Endothelial cell of umbilical vein (primary cell): ENCODE results near the gene SOX5. TPM values are rescaled to one million over a fixed set of nuclear protein-coding genes. Genes with fewer than 3 reads are reported as not detected.

ENCODE experiments used
- BruUV-seq: library from RNA; stranded (reverse); fragments of 400-500 nt; replicated peaks from 2 replicates; lab custom pipeline; 2021; lab: Mats Ljungman, UMichigan
- CTCF ChIA-PET: fragments of 300-600, 350-600 bp; sonication (Branson Sonifier 250); formaldehyde crosslinking; loops from one replicate; lab custom pipeline; 2021; ENCODE audit warnings: antibody characterized with exemption, inconsistent platforms; lab: Charles Lee
- POLR2A ChIA-PET: fragments of 300-600, 350-600 bp; sonication (Branson Sonifier 250); formaldehyde crosslinking; loops from one replicate; lab custom pipeline; 2021; ENCODE audit warnings: antibody characterized with exemption, inconsistent platforms; lab: Charles Lee
- DNase-seq: peaks from one replicate; pipeline ENCODE4 v3.0.0-alpha.2; 2011; ENCODE audit warnings: low read depth, low spot score
- FAIRE-seq: peaks from 2 replicates; lab custom pipeline; 2011; peaks lifted over from hg19 to GRCh38; lab: Jason Lieb, UNC
- H2AFZ ChIP-seq: 2 replicates; pipeline ENCODE4 v1.6.0; 2012; ENCODE audit warnings: low read depth, low read length, control low read depth, inconsistent platforms
- H3K27ac ChIP-seq: 2 replicates; pipeline ENCODE4 v1.5.1; 2011; ENCODE audit warnings: low read depth, mild to moderate bottlenecking, control low read depth, low read length, moderate library complexity; ENCODE audit not compliant: insufficient read depth
- H3K27me3 ChIP-seq, 2 experiments: 2 replicates each; pipeline versions ENCODE4 v1.6.0 to v1.6.1; 2011; ENCODE audit warnings: low read length in 2 of 2, mixed read lengths in 1 of 2; ENCODE audit not compliant: control insufficient read depth in 2 of 2, insufficient read depth in 2 of 2
- H3K36me3 ChIP-seq, 2 experiments: 2 replicates in 1 of 2; 3 replicates in 1 of 2; pipeline ENCODE4 v1.5.1; 2011; ENCODE audit warnings: low read length in 2 of 2, mild to moderate bottlenecking in 1 of 2, moderate library complexity in 1 of 2; ENCODE audit not compliant: control insufficient read depth in 2 of 2, insufficient read depth in 2 of 2; ENCODE audit errors: extremely low read depth in 1 of 2
- H3K4me1 ChIP-seq: 3 replicates; pipeline ENCODE4 v1.5.1; 2011; ENCODE audit warnings: mild to moderate bottlenecking, low read length; ENCODE audit not compliant: control insufficient read depth, insufficient read depth; ENCODE audit errors: extremely low read depth
- H3K4me2 ChIP-seq: 2 replicates; pipeline ENCODE4 v1.6.1; 2011; ENCODE audit warnings: low read length, control low read depth, mixed read lengths; ENCODE audit not compliant: insufficient read depth
- H3K4me3 ChIP-seq, 3 experiments: fragments of 200-600 bp in 1 of 3; sonication (generic), shearing (Covaris generic) in 1 of 3; replicated peaks in 1 of 3; 2 replicates each; pipeline ENCODE4 v1.5.1; 2011 to 2016; ENCODE audit warnings: control low read depth in 3 of 3, low read length in 3 of 3, mild to moderate bottlenecking in 2 of 3, inconsistent platforms in 1 of 3, low read depth in 1 of 3, moderate library complexity in 1 of 3; ENCODE audit not compliant: insufficient read depth in 1 of 3
- H3K79me2 ChIP-seq: 2 replicates; pipeline ENCODE4 v1.6.0; 2012; ENCODE audit warnings: low read length, inconsistent platforms; ENCODE audit not compliant: control insufficient read depth, insufficient read depth
- H3K9ac ChIP-seq: replicated peaks from 2 replicates; pipeline ENCODE3; 2011; ENCODE audit warnings: low read length, control low read depth; ENCODE audit not compliant: insufficient read depth; ENCODE audit errors: extremely low read depth
- H3K9me1 ChIP-seq: replicated peaks from 3 replicates; pipeline ENCODE4 v1.6.0; 2011; ENCODE audit warnings: mild to moderate bottlenecking, low read length; ENCODE audit not compliant: control insufficient read depth, insufficient read depth; ENCODE audit errors: extremely low read depth
- H3K9me3 ChIP-seq: replicated peaks from 2 replicates; pipeline ENCODE4 v1.5.1; 2012; ENCODE audit warnings: low read length, inconsistent platforms; ENCODE audit not compliant: control insufficient read depth, insufficient read depth
- H4K20me1 ChIP-seq: replicated peaks from 2 replicates; pipeline ENCODE3; 2011; ENCODE audit warnings: mild to moderate bottlenecking, low read length; ENCODE audit not compliant: control insufficient read depth, insufficient read depth; ENCODE audit errors: extremely low read depth
- CTCF ChIP-seq, 2 donors: IDR thresholded peaks; 1 replicate in 1 of 2; 2 replicates in 1 of 2; pipeline ENCODE4 v1.5.1; 2011; ENCODE audit warnings: low read length in 2 of 2, mild to moderate bottlenecking in 2 of 2, moderate library complexity in 2 of 2, control low read depth in 1 of 2, inconsistent platforms in 1 of 2, low read depth in 1 of 2; ENCODE audit not compliant: insufficient read depth in 1 of 2; ENCODE audit errors: extremely low read depth in 1 of 2
- EZH2 ChIP-seq: IDR thresholded peaks from 2 replicates; pipeline ENCODE4 v1.6.1; 2012; ENCODE audit warnings: borderline replicate concordance, low read depth, mild to moderate bottlenecking, moderate library complexity, low read length, inconsistent platforms; ENCODE audit not compliant: severe bottlenecking
- FOS ChIP-seq: IDR thresholded peaks from 2 replicates; pipeline ENCODE4 v1.6.1; 2011; ENCODE audit warnings: mild to moderate bottlenecking, low read length, moderate library complexity, borderline replicate concordance; ENCODE audit not compliant: insufficient read depth
- GATA2 ChIP-seq: IDR thresholded peaks from 2 replicates; pipeline ENCODE4 v1.7.0; 2011; ENCODE audit warnings: low read depth, mild to moderate bottlenecking, moderate library complexity, mixed read lengths, low read length; ENCODE audit not compliant: insufficient read length, insufficient read depth
- JUN ChIP-seq: IDR thresholded peaks from 2 replicates; pipeline ENCODE4 v1.6.1; 2011; ENCODE audit warnings: borderline replicate concordance, low read depth; ENCODE audit not compliant: insufficient read length, insufficient read depth
- MAX ChIP-seq: IDR thresholded peaks from 2 replicates; pipeline ENCODE4 v1.6.1; 2011; ENCODE audit not compliant: insufficient read depth, insufficient read length
- MYC ChIP-seq: IDR thresholded peaks from one replicate; pipeline ENCODE4 v1.6.1; 2011; ENCODE audit warnings: mild to moderate bottlenecking, low read depth, low read length
- POLR2A ChIP-seq: IDR thresholded peaks from 2 replicates; pipeline ENCODE4 v1.6.1; 2012; ENCODE audit warnings: low read depth, mild to moderate bottlenecking, control low read depth, low read length
- POLR2AphosphoS5 ChIP-seq: IDR thresholded peaks from 2 replicates; pipeline ENCODE4 v1.6.1; 2012; ENCODE audit warnings: low read depth, mild to moderate bottlenecking, control low read depth, low read length, moderate library complexity; ENCODE audit not compliant: insufficient read depth
- dilution Hi-C: fragments of 300-500 bp; cut with MboI; formaldehyde crosslinking; loops from one replicate; pipeline ENCODE4 v1.15.0; 2019; ENCODE audit warnings: low sequenced_read_pairs; ENCODE audit not compliant: extremely low pct_ligation_motif_present
- intact Hi-C: fragments of 100-400 bp; cut with micrococcal nuclease; formaldehyde crosslinking; loops from one replicate; pipeline ENCODE4 v1.10.0; 2022
- polyA plus RNA-seq, 4 experiments: library from polyadenylated mRNA; depleted of rRNA in 3 of 4; stranded (reverse) in 3 of 4; unstranded in 1 of 4; fragments of >200 nt; gene quantifications; 2 replicates each; pipeline versions ENCODE4 v1.2.1 to v1.2.3, GENCODE V29; 2011 to 2012; ENCODE audit warnings: missing spikeins in 1 of 4
- total RNA-seq: library from RNA; stranded (reverse); gene quantifications from 2 replicates; pipeline ENCODE4 v1.2.3, GENCODE V29; 2021

Gene SOX5
- total and polyA plus RNA-seq, 2 donors (not counting 3 experiments of a cell fraction or from before 2014, with no cell fraction given): 0.63 to 3.5 TPM

GRCh38 chr12:23540572-23540971 is 408.9 kb downstream of the SOX5 start:
- intact Hi-C loops: no loop called here
- Histone ChIP-seq H3K9me3 (no peaks in the 10 kb centered on the region), H3K27me3 (no peaks in the 10 kb centered on the region), H3K79me2 (no peaks in the 10 kb centered on the region), H3K36me3 (no peaks in the 10 kb centered on the region), H3K4me2 (no peak overlapping the region), H2AFZ (no peak overlapping the region), H3K4me3 (no peak overlapping the region), H3K27ac (no peak overlapping the region), H3K4me1 (no peaks in the 10 kb centered on the region), H4K20me1 (no peaks in the 10 kb centered on the region), H3K9ac (no peak overlapping the region), H3K9me1 (no peaks in the 10 kb centered on the region)
- CTCF ChIA-PET: no interaction called here
- TF ChIP-seq FOS (no peak), CTCF (IDR thresholded peaks at IDR 0.05; ENCODE audit: extremely low read depth in 1 of 2, insufficient read depth in 1 of 2, low read depth in 1 of 2, low read length in 2 of 2) (no peak), POLR2AphosphoS5 (no peak), EZH2 (no peak), POLR2A (no peak), MYC (no peak), MAX (no peak), GATA2 (no peak), JUN (no peak)
- no peak for FAIRE-seq
- POLR2A ChIA-PET: no interaction called here
- BruUV-seq: no TSS peak
- dilution Hi-C loops: no loop called here
- DNase-seq: no peak
